Fibroblast of pulmonary artery (primary cell): ENCODE results near the gene SPTBN1.

Source experiments
- DNase-seq: peaks from one replicate; pipeline ENCODE4 v3.0.0-alpha.2; 2010; ENCODE audit warnings: low read depth
- H3K4me3 ChIP-seq: replicated peaks from 2 replicates; pipeline ENCODE4 v1.5.1; 2011; ENCODE audit warnings: low read depth, mild to moderate bottlenecking, control low read depth, low read length, moderate library complexity
- CTCF ChIP-seq: IDR thresholded peaks from 2 replicates; pipeline ENCODE4 v1.5.1; 2011; ENCODE audit warnings: mild to moderate bottlenecking, control low read depth, low read length, inconsistent platforms; ENCODE audit errors: missing control alignments

The SPTBN1 gene

DNA sequence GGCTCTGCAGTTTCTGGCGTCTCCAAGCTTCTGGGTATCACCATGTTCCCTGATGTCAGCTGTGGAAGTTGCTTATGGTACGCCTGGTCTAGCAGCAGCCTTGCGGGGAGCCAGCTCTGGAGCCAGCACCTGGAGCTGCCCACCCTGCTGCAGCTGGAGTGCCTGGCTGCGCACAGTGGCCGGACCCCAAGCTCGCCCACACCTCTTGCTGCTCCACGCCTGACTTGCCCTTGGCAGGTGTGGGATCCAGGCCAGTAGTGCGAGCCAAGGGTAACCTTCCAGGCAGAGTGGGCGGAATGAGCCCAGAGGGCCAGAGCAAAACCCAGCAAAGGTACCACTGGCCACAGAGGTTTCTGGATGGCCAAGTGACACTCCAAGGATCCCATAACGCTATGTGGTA, 254.1 kb downstream of the SPTBN1 start:
- no peak for DNase-seq
- no peak overlapping the region for H3K4me3 ChIP-seq
- no peak for TF ChIP-seq CTCF

DNA sequence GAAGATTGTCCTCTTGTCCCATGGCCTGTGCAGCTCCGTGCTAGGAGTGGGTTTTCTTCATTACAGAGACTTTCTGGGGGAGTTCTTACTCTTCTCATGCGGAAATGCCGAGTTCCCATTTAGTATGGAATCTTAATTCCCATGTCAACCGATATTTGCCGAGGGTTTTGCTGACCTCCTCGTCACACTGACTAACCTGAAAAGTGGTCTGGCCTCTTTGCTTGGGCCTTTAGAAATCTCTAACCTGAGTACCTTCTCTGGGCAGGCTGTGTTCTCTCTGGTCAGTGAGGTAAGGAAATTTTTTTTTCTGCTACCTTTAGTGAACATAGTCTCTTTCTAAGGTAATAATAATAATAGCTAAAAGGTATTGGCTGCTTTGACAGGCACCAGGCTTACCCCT, 256.4 kb downstream of the SPTBN1 start:
- no peak overlapping the region for H3K4me3 ChIP-seq
- no peak for DNase-seq
- no peak for TF ChIP-seq CTCF

- no peak for TF ChIP-seq CTCF
- DNase-seq = no peak
- no peak overlapping the region for H3K4me3 ChIP-seq
Observed at GRCh38 chr2:54714996-54715395, 258.9 kb downstream of the SPTBN1 start.

GRCh38 chr2:54716375-54716774, 260.2 kb downstream of the SPTBN1 start:
- no peak overlapping the region for H3K4me3 ChIP-seq
- no peak for TF ChIP-seq CTCF
- no peak for DNase-seq

DNA sequence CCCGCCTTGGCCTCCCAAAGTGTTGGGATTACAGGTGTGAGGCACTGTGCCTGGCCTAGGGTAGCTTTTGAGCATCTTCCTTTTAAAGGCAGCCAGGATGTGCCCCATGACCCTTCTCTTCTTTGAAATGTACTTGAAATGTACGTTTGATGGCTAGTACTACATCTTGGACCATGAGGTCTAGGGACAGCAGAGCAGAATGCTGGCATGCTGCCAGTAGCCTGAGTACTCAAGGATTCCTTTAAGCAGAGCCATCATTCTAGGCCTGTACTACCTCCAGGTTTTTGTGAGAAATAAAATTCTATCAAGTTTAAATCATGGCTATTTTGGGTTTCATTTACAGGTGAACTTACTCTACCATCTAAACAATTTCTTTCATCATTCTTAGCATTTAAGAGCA, 264.4 kb downstream of the SPTBN1 start:
- no peak for TF ChIP-seq CTCF
- no peak for DNase-seq
- H3K4me3 ChIP-seq = no peak overlapping the region
